Activated naive CD4-positive, alpha-beta T cell treated with anti-CD3 and anti-CD28 coated beads for 36 hours (primary cell): ENCODE results near the gene HIF3A. TPM values are rescaled to one million over a fixed set of nuclear protein-coding genes. Genes with fewer than 3 reads are reported as not detected.

ENCODE experiments used
- CTCF ChIA-PET: fragments of 350-600 bp; sonication (Branson Sonifier 250); formaldehyde crosslinking; loops from one replicate; lab custom pipeline; 2021; ENCODE audit warnings: antibody characterized with exemption; lab: Charles Lee
- DNase-seq: peaks from one replicate; pipeline ENCODE4 v3.0.0-alpha.2; 2020
- H3K27ac Mint-ChIP-seq: one replicate; pipeline ENCODE4 v1.8.0; 2021; ENCODE audit warnings: mild to moderate bottlenecking, mixed read lengths
- H3K27me3 Mint-ChIP-seq: one replicate; pipeline ENCODE4 v1.8.0; 2021; ENCODE audit warnings: low read depth, mixed read lengths
- H3K36me3 Mint-ChIP-seq: one replicate; pipeline ENCODE4 v1.8.0; 2021; ENCODE audit warnings: low read depth, mixed read lengths
- H3K4me1 Mint-ChIP-seq: one replicate; pipeline ENCODE4 v1.8.0; 2021; ENCODE audit warnings: low read depth, mixed read lengths
- H3K4me3 Mint-ChIP-seq: one replicate; pipeline ENCODE4 v1.8.0; 2021; ENCODE audit warnings: mild to moderate bottlenecking, moderate library complexity, mixed read lengths
- H3K9me3 Mint-ChIP-seq: one replicate; pipeline ENCODE4 v1.8.0; 2021; ENCODE audit warnings: mixed read lengths
- intact Hi-C: fragments of 100-400 bp; cut with micrococcal nuclease; formaldehyde crosslinking; loops from one replicate; pipeline ENCODE4 v1.15.1; 2023
- total RNA-seq, 2 experiments: library from RNA; stranded (reverse); gene quantifications; one replicate each; pipeline ENCODE4 v1.2.3, GENCODE V29; 2021

HIF3A gene
- total RNA-seq, 2 experiments from 2014 or later, result not detected

GRCh38 chr19:46392837-46393236 lies 96.0 kb downstream of the HIF3A start:
- CTCF ChIA-PET, result no interaction called here
- Mint-ChIP-seq H3K27me3 (peaks cover 3% of the 10 kb centered on the region), H3K4me3 (no peak overlapping the region), H3K9me3 (no peaks in the 10 kb centered on the region), H3K27ac (no peak overlapping the region), H3K36me3 (peaks cover 24% of the 10 kb centered on the region), H3K4me1 (peaks cover 1% of the 10 kb centered on the region)
- no peak for DNase-seq
- intact Hi-C loops, result loop anchor here (10.0 kb wide), 1 partner anchor 108 kb away; no protein-coding TSS in a partner anchor

Other genes with a start within 250 kb of the HIF3A start
- not detected for gene IGFL3, start 172.4 kb upstream of the HIF3A start, total RNA-seq
- not detected for gene IGFL2, start 148.8 kb upstream of the HIF3A start, total RNA-seq
- gene IGFL1, start 67.3 kb upstream of the HIF3A start, total RNA-seq, result not detected
- 10 to 100 TPM; 87.4 to 89.2 TPM for gene PPP5C, start 50.0 kb downstream of the HIF3A start, total RNA-seq
- gene CCDC8, start 116.5 kb downstream of the HIF3A start, total RNA-seq, result not detected
- not detected for gene PNMA8C, start 131.9 kb downstream of the HIF3A start, total RNA-seq
- 1 to 10 TPM; 1.1 to 1.5 TPM for gene PNMA8A, start 174.5 kb downstream of the HIF3A start, total RNA-seq
- under 1 TPM; 0.35 to 0.52 TPM for gene PNMA8B, start 198.8 kb downstream of the HIF3A start, total RNA-seq